ENCODE results near the gene USP25.

GRCh38 chr21:15751037-15751436, 21.3 kb downstream of the USP25 start:
- TF ChIP-seq EZH2 (IDR thresholded peaks at IDR 0.05; ENCODE audit: low read length) (no peak), CTCF (optimal IDR thresholded peaks at IDR 0.05 in 1 of 3, IDR thresholded peaks at IDR 0.05 in 1 of 3, conservative IDR thresholded peaks at IDR 0.05 in 1 of 3; ENCODE audit: extremely low read depth in 1 of 3, insufficient read depth in 2 of 3, low read length in 3 of 3) (no peak)
